Measurements from ENCODE around the gene GIPR. TPM values are rescaled to one million over a fixed set of nuclear protein-coding genes. Genes with fewer than 3 reads are reported as not detected.
A peak's percentile ranks its signal among the peaks of the same experiment; 100 is the strongest.

GIPR gene
- total and polyA plus RNA-seq, 2 of the 13 experiments (the other 11 are each of a cell fraction or from before 2014, with no cell fraction given), result 0.15 to 1.2 TPM

DNA sequence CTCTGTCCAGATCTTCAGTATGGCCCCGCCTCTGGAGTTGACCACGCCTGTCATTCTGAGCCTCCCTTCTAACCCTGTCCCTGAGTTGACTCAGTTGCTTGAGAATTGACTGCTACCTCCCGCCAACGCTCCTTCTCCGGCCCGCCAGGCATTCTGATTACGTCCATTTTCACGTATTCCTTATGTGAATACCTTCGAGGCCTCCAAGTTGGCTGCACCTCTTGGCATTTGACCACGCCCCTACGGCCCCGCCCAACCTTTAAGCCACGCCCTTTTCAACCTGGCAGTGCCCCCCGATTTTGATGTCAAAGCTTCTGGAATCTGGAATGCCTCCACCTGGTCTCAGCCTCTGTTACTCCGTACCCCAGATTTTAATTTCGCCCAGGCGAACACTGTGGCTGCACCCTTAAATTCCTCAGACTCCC lies 27.2 kb upstream of the GIPR start (continued):
- TF ChIP-seq, protein P1, sequence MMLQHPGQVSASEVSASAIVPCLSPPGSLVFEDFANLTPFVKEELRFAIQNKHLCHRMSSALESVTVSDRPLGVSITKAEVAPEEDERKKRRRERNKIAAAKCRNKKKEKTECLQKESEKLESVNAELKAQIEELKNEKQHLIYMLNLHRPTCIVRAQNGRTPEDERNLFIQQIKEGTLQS (CRISPR knock-in tag; IDR thresholded peaks at IDR 0.05), result no peak
- TF ChIP-seq, protein P2, sequence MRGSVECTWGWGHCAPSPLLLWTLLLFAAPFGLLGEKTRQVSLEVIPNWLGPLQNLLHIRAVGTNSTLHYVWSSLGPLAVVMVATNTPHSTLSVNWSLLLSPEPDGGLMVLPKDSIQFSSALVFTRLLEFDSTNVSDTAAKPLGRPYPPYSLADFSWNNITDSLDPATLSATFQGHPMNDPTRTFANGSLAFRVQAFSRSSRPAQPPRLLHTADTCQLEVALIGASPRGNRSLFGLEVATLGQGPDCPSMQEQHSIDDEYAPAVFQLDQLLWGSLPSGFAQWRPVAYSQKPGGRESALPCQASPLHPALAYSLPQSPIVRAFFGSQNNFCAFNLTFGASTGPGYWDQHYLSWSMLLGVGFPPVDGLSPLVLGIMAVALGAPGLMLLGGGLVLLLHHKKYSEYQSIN (CRISPR knock-in tag; IDR thresholded peaks at IDR 0.05; ENCODE audit: borderline replicate concordance), result no peak

DNA sequence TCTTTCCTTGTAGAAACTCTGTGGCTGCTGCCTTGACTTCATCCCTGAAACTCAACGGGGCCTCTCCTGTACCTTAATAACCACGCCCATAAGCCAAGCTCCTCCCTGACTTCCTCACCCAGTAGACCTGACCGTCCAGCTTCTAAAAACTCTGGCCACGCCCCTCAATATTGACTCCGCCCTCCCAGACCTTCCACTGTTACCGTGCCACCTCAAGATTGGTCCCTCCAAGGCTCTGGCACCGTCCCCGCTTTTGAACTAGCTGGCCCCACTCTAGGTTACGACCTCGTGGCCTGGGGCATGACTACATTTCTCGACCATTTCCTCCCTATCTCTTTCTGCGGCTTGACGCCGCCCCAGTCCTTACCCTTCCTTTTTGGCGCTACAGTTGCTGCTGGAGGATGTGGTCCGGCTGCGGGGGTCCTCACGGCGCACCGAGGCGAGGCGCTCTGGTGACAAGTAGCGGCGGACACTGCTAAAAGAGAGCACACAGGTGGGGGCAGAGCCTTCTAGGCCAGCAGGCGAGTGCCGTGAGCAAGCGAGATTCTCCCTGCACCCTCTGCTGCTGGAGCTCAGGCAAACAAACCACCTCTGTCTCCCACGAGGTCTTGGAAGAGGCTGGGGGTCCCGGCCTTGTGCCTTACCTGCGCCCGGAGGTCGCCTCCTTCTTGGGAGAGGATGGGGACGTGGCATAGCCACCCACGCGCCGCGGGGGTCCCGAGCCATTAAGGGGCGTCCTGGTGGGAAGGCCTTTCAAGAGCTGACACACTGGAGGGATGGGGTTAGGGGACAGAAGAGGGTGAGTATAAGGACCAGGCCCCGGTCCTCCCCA lies 26.5 kb upstream of the GIPR start:
- BruUV-seq (replicated peaks), result TSS peak; percentile 67
- POLR2A ChIA-PET, result interaction anchor here (0.6 to 5.9 kb wide), 19 partner anchors 8 to 241 kb away, joined by 3 to 56 read pairs (median 4); partner anchors contain the start of genes GIPR, OPA3 and QPCTL
- TF ChIP-seq GLI4 (CRISPR knock-in tag; IDR thresholded peaks at IDR 0.05; ENCODE audit: borderline replicate concordance) (no peak), ZNF225 (CRISPR knock-in tag; IDR thresholded peaks at IDR 0.05) (no peak), SIX1 (CRISPR knock-in tag; IDR thresholded peaks at IDR 0.05; ENCODE audit: borderline replicate concordance) (no peak), ZNF333 (CRISPR knock-in tag; IDR thresholded peaks at IDR 0.05; ENCODE audit: borderline replicate concordance) (no peak), LRRFIP1 (CRISPR knock-in tag; conservative IDR thresholded peaks at IDR 0.05) (no peak), ZGPAT (CRISPR knock-in tag; IDR thresholded peaks at IDR 0.05) (peak; percentile 9; the same call in 1 of the 2 replicates), SALL1 (CRISPR knock-in tag; IDR thresholded peaks at IDR 0.05) (peak; percentile 21; the same call in 1 of the 2 replicates), TAF15 (IDR thresholded peaks at IDR 0.05; ENCODE audit: low read depth, low read length, poor library complexity, severe bottlenecking) (no peak), ZNF224 (CRISPR knock-in tag; IDR thresholded peaks at IDR 0.05) (0 out of 2 replicates have a peak, but pooled peaks have one; percentile 35), SP140L (CRISPR knock-in tag; IDR thresholded peaks at IDR 0.05; ENCODE audit: borderline replicate concordance) (no peak)

More for the DNA sequence above, 26.5 kb upstream of the GIPR start:
- Histone ChIP-seq H3K36me3 (replicated peaks in 1 of 2; ENCODE audit: control insufficient read depth in 1 of 2, insufficient read depth in 2 of 2, low read length in 2 of 2) (no peaks in the 10 kb centered on the region), H3K4me1 (ENCODE audit: insufficient read depth, low read length) (peaks cover 72% of the 10 kb centered on the region), H3K4me3 (replicated peaks in 1 of 3; ENCODE audit: insufficient read depth in 1 of 3, low read depth in 2 of 3, low read length in 3 of 3) (peak overlapping the region; percentile 41 to 63 (median 42)), H3K4me2 (ENCODE audit: low read depth, low read length) (peak overlapping the region; percentile 98), H3K9me3 (ENCODE audit: low read length) (no peaks in the 10 kb centered on the region), H2AFZ (ENCODE audit: low read length) (peak overlapping the region; percentile 69), H3K27ac (ENCODE audit: extremely low read length, insufficient read depth, low read length) (peak overlapping the region; percentile 64), H3K79me2 (ENCODE audit: insufficient read depth, low read length) (no peaks in the 10 kb centered on the region), H4K20me1 (ENCODE audit: insufficient read depth, low read length) (no peaks in the 10 kb centered on the region), H3K27me3 (ENCODE audit: control insufficient read depth in 1 of 2, insufficient read depth in 2 of 2, low read length in 2 of 2) (peaks cover 0 to 9% of the 10 kb centered on the region in 2 experiments; a peak in 3 of 5 replicates), H3K9ac (ENCODE audit: insufficient read depth, low read depth, low read length) (peak overlapping the region; percentile 42; the same call in 1 of the 2 replicates)
- ATAC-seq, result peak; percentile 57
- 2% methylated on average over 37 of the region's 40 CpGs for WGBS (ENCODE audit: low lambda C conversion rate)
- FAIRE-seq, result peak; percentile 66
- in situ Hi-C loops (cut with HindIII; ENCODE audit: extremely low pct_ligation_motif_present, low pct_unique_long_range_greater_than_20kb), result loop anchor here (5.0 kb wide), 1 partner anchor 49 kb away; no protein-coding TSS in a partner anchor
- intact Hi-C loops (cut with micrococcal nuclease; ENCODE audit: unreplicated experiment), result loop anchor here (5.0 kb wide), 1 partner anchor 144 kb away; the partner anchor contains the start of genes PPM1N and RTN2
- CTCF ChIA-PET (ENCODE audit: low intra/inter-chr PET ratio, low total read pairs), result interaction anchor here (1.1 to 4.0 kb wide), 3 partner anchors 35 to 64 kb away, joined by 6 to 45 read pairs (median 29); no protein-coding TSS in a partner anchor
- DNase-seq (ENCODE audit: low spot score), result peak; percentile 90
